IMR-90 (cell line): ENCODE data around the gene MARCHF2.

Experiments used
- CHD1 ChIP-seq: IDR thresholded peaks from 2 replicates; pipeline ENCODE4 v1.6.1; 2012; ENCODE audit warnings: low read depth, low read length, improper control_type of control experiment
- CTCF ChIP-seq: conservative IDR thresholded peaks from 2 replicates; pipeline ENCODE4 v1.5.1; 2012; ENCODE audit warnings: mild to moderate bottlenecking, low read depth, low read length, improper control_type of control experiment
- ELK1 ChIP-seq: fragments of 150-350 bp; IDR thresholded peaks from 2 replicates; pipeline ENCODE4 v1.6.1; 2016; ENCODE audit warnings: low read depth, mild to moderate bottlenecking, low read length, moderate library complexity, borderline replicate concordance
- POLR2A ChIP-seq: IDR thresholded peaks from 2 replicates; pipeline ENCODE4 v1.6.1; 2012; ENCODE audit warnings: mild to moderate bottlenecking, low read depth, low read length
- RCOR1 ChIP-seq: IDR thresholded peaks from 2 replicates; pipeline ENCODE4 v1.6.1; 2012; ENCODE audit warnings: mild to moderate bottlenecking, low read length, improper control_type of control experiment; ENCODE audit not compliant: insufficient replicate concordance
- SMC3 ChIP-seq: fragments of 150-350 bp; IDR thresholded peaks from 2 replicates; pipeline ENCODE4 v1.6.1; 2016; ENCODE audit warnings: low read depth, mild to moderate bottlenecking, antibody characterized with exemption, low read length, moderate library complexity

- TF ChIP-seq POLR2A, result no peak
- TF ChIP-seq CTCF, result no peak
- no peak for TF ChIP-seq CHD1
- no peak for TF ChIP-seq SMC3
- TF ChIP-seq ELK1, result no peak
- no peak for TF ChIP-seq RCOR1
Measured at GRCh38 chr19:8392017-8392591, 21.0 kb upstream of the MARCHF2 start.
